MM.1S (cell line): ENCODE measurements around the gene DARS1.

Experiments used
- DNase-seq: peaks from one replicate; pipeline ENCODE4 v3.0.0-alpha.2; 2015
- H2AFZ ChIP-seq: fragments of 300-600 bp; sonication (generic); 2 replicates; pipeline ENCODE4 v1.6.0; 2016; ENCODE audit warnings: antibody characterized with exemption, low read length
- H3F3A ChIP-seq: fragments of 300-600 bp; sonication (generic); 2 replicates; pipeline ENCODE4 v1.6.1; 2016; ENCODE audit warnings: mild to moderate bottlenecking, antibody characterized with exemption, low read length, moderate library complexity, mixed read lengths; ENCODE audit not compliant: insufficient read depth
- H3K27ac ChIP-seq: fragments of 300-600 bp; sonication (generic); 2 replicates; pipeline ENCODE4 v1.5.1; 2016; ENCODE audit warnings: mild to moderate bottlenecking, low read length
- H3K27me3 ChIP-seq: fragments of 300-600 bp; sonication (generic); replicated peaks from 2 replicates; pipeline ENCODE4 v1.6.0; 2016; ENCODE audit warnings: low read length; ENCODE audit not compliant: insufficient read depth
- H3K36me3 ChIP-seq: fragments of 300-600 bp; sonication (generic); replicated peaks from 2 replicates; pipeline ENCODE4 v1.6.1; 2016; ENCODE audit warnings: mild to moderate bottlenecking, low read length, mixed read lengths; ENCODE audit not compliant: insufficient read depth
- H3K4me1 ChIP-seq: fragments of 300-600 bp; sonication (generic); 2 replicates; pipeline ENCODE4 v1.6.1; 2016; ENCODE audit warnings: low read length, mixed read lengths
- H3K4me2 ChIP-seq: fragments of 300-600 bp; sonication (generic); 2 replicates; pipeline ENCODE4 v1.6.0; 2016; ENCODE audit warnings: low read depth, low read length
- H3K4me3 ChIP-seq: fragments of 300-600 bp; sonication (generic); 2 replicates; pipeline ENCODE4 v1.5.1; 2016; ENCODE audit warnings: low read length, mixed read lengths
- H3K79me2 ChIP-seq: fragments of 300-600 bp; sonication (generic); 2 replicates; pipeline ENCODE4 v1.6.1; 2016; ENCODE audit warnings: mixed run types, low read length, mixed read lengths
- H3K9ac ChIP-seq: fragments of 300-600 bp; sonication (generic); 2 replicates; pipeline ENCODE4 v1.6.1; 2016; ENCODE audit warnings: low read length, mixed read lengths
- H3K9me2 ChIP-seq: fragments of 300-600 bp; sonication (generic); replicated peaks from 2 replicates; pipeline ENCODE4 v1.6.1; 2016; ENCODE audit warnings: mild to moderate bottlenecking, low read length, mixed read lengths; ENCODE audit not compliant: insufficient read depth
- H3K9me3 ChIP-seq: fragments of 300-600 bp; sonication (generic); replicated peaks from 2 replicates; pipeline ENCODE4 v1.6.1; 2016; ENCODE audit warnings: mild to moderate bottlenecking, low read length, mixed read lengths; ENCODE audit not compliant: insufficient read depth
- H4K20me1 ChIP-seq: fragments of 300-600 bp; sonication (generic); 2 replicates; pipeline ENCODE4 v1.6.1; 2016; ENCODE audit warnings: mild to moderate bottlenecking, low read length, moderate library complexity, mixed read lengths; ENCODE audit not compliant: insufficient read depth
- CTCF ChIP-seq: fragments of 300-600 bp; sonication (generic); IDR thresholded peaks from 2 replicates; pipeline ENCODE4 v1.5.1; 2016; ENCODE audit warnings: antibody characterized with exemption, low read length, mixed read lengths
- EZH2 ChIP-seq: fragments of 300-600 bp; sonication (generic); optimal IDR thresholded peaks from 2 replicates; pipeline ENCODE3; 2017; ENCODE audit warnings: low read depth, mild to moderate bottlenecking, antibody characterized with exemption, low read length, mixed read lengths
- EZH2phosphoT487 ChIP-seq: fragments of 300-600 bp; sonication (generic); IDR thresholded peaks from 2 replicates; pipeline ENCODE4 v1.6.1; 2018; ENCODE audit warnings: antibody characterized with exemption, low read length

Gene DARS1

DNA sequence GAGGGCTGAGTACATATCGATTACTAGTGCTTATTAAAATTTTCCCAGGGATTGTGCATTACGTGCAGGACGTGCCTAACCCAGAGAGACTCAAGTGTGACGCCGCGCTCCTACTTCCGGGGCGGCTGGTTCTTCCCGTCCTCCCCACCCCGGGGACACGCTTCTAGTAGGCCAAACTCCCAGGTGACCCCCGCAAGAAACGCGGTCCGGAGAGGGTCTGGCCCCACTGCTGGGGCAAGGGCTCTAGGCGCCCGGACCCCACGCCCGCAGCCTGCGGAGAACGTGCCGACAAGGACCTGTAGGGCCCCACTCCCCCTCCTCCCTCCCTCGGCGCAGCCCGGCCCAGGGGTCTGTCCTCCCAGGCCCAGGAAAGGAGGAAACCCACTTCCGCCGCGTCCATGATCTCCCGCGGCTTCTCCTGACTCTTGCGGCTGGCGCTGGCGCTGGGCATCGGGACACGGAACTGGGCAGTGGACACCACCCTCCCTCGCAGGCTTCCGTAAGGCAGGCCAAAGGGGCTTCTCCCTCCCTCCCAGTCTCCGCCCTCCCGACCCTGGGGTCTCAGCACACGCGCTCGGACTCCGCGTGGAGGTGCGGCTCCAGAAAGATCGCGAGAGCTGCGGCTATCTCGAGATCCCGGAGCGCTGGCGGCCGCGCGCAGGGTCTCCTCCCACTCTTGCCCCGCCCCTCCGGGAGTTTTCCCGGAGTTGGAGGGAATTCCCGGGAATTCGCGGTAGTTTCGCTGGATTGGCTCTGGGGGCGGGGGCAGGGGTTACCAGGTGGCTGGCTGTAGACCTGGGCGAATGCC, at the start of gene DARS1:
Gene DARS1 (minus strand): TSS at position 609 of the 808 bp plus-strand sequence. CDS start 158 bp downstream, at position 451.
- Histone ChIP-seq H3K9ac (peak within 1 kb of the TSS; percentile 99), H3K9me3 (no peaks in the 10 kb centered on the region), H3K4me3 (peak within 1 kb of the TSS; percentile 99), H3K9me2 (no peaks in the 10 kb centered on the region), H3K36me3 (no peaks in the 10 kb centered on the region), H3K79me2 (peaks cover 33% of the 10 kb centered on the region), H3K27me3 (no peaks in the 10 kb centered on the region), H2AFZ (peak within 1 kb of the TSS; percentile 90), H4K20me1 (no peaks in the 10 kb centered on the region), H3K27ac (peak within 1 kb of the TSS; percentile 75), H3K4me2 (peak within 1 kb of the TSS; percentile 69), H3K4me1 (peaks cover 12% of the 10 kb centered on the region; the same call in 1 of the 2 replicates), H3F3A (peaks cover 14% of the 10 kb centered on the region; the same call in 1 of the 2 replicates)
- peak; percentile 93 for DNase-seq
- no peak for TF ChIP-seq EZH2
- TF ChIP-seq EZH2phosphoT487 = no peak
- no peak for TF ChIP-seq CTCF

DNA sequence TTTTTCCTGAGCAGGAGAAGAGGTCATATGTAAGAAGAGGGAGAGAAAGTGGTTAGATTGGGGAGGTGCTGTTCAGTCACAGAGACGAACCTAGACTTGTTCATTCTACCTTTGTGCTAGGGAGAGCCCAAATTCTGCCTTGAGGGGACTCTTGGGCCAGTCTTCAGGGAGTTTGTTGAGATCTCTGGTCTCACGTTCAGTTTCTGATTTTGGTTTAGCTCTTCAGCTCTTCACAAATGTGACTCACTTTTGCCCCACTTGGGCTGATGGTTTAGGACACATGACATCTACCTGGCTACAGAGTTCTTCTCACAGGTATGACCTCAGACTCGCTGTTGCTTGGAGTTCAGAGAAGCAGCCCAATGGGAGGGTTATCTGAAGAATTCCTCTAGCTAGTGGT, 49.2 kb upstream of the DARS1 start:
- Histone ChIP-seq H2AFZ (no peak overlapping the region), H3F3A (no peaks in the 10 kb centered on the region), H3K4me3 (no peak overlapping the region), H3K27ac (no peak overlapping the region), H4K20me1 (no peaks in the 10 kb centered on the region), H3K9me3 (no peaks in the 10 kb centered on the region), H3K9me2 (no peaks in the 10 kb centered on the region), H3K27me3 (no peaks in the 10 kb centered on the region), H3K9ac (no peak overlapping the region), H3K4me1 (no peaks in the 10 kb centered on the region), H3K36me3 (no peaks in the 10 kb centered on the region), H3K4me2 (no peak overlapping the region), H3K79me2 (no peaks in the 10 kb centered on the region)
- no peak for DNase-seq
- no peak for TF ChIP-seq CTCF
- TF ChIP-seq EZH2phosphoT487 = no peak
- no peak for TF ChIP-seq EZH2

DNA sequence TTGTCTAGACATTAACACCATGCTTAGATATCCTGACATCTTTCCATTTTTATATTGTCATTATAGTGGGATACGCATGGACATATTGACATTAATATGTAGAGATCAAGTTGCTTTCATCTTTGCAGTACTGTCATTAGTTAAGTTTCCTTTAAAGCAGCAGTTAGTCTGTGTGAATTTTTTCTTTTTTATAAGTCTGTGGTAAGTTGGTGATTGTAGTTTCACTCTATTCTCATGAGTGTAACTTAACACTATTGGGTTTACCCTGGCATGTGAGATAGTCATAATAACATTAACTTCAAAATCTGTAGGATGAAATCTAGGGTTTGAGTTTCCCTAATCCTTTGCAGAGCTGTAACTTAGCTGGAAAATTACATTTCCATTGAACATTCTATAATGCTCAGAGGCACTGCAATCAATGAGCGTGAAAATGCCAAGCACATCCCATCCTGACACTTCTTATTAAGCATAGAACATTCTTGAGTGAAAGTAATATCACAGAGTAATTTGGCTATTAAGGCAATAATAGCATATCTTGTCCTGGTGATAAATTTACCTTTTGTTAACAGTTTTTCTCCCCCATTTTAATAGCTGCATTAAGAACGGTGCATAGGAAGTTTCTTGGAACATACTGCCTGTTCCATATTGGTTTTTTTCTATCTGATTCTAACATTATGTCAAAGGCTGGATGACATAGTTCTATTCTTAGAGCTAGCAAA, 47.5 kb upstream of the DARS1 start:
- TF ChIP-seq EZH2phosphoT487 (no peak), EZH2 (no peak), CTCF (no peak)
- H3K36me3 ChIP-seq = no peaks in the 10 kb centered on the region
- DNase-seq = no peak
- no peak overlapping the region for H2AFZ ChIP-seq
- no peaks in the 10 kb centered on the region for H3K9me3 ChIP-seq
- no peaks in the 10 kb centered on the region for H4K20me1 ChIP-seq
- H3K4me1 ChIP-seq = no peaks in the 10 kb centered on the region
- no peaks in the 10 kb centered on the region for H3K27me3 ChIP-seq
- H3F3A ChIP-seq = no peaks in the 10 kb centered on the region
- no peaks in the 10 kb centered on the region for H3K9me2 ChIP-seq
- H3K27ac ChIP-seq = no peak overlapping the region
- H3K79me2 ChIP-seq = no peaks in the 10 kb centered on the region
- no peak overlapping the region for H3K9ac ChIP-seq
- no peak overlapping the region for H3K4me3 ChIP-seq
- no peak overlapping the region for H3K4me2 ChIP-seq
